22Rv1 (cell line): ENCODE measurements around the gene ZAR1.
"Not testable (repeated sequence)": the region's sequence is repeated elsewhere in the genome, so short reads cannot be mapped to it uniquely, and the experiment has no call there.

ENCODE experiments used
- CTCF ChIP-seq: fragments of 450-650 bp; IDR thresholded peaks from 2 replicates; pipeline ENCODE4 v1.5.1; 2017; ENCODE audit warnings: mild to moderate bottlenecking
- ZFX ChIP-seq: fragments of 450-650 bp; IDR thresholded peaks from 2 replicates; pipeline ENCODE4 v1.6.1; 2017; ENCODE audit warnings: antibody characterized with exemption, borderline replicate concordance

GRCh38 chr4:48451656-48452055 is 38.4 kb upstream of the ZAR1 start:
- TF ChIP-seq ZFX, CTCF: not testable (repeated sequence)
